ENCODE data around the gene RBMS1.
"Not testable (repeated sequence)": the region's sequence is repeated elsewhere in the genome, so short reads cannot be mapped to it uniquely, and the experiment has no call there.

The RBMS1 gene

DNA sequence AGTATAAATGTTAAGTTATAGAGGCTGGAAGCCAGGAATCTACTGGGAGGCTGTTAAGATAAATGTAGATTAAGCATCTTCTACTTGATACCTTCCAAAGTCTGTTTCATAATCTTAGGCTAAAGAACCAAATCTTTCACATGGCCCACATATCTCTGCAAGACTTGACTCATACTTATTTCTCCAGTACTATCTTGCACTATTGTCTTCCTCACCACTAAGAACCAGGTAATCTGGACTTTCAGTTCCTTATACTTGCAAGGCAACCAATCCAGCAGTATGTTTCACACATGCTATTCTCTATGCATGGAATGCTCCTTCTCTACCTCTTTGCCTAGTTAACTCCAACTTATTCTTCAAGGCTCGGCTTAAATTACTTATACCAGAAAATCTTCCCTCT lies 62.2 kb downstream of the RBMS1 start:
- no peak for DNase-seq

GRCh38 chr2:160430001-160430344 lies 63.6 kb downstream of the RBMS1 start:
- DNase-seq, result no peak

DNA sequence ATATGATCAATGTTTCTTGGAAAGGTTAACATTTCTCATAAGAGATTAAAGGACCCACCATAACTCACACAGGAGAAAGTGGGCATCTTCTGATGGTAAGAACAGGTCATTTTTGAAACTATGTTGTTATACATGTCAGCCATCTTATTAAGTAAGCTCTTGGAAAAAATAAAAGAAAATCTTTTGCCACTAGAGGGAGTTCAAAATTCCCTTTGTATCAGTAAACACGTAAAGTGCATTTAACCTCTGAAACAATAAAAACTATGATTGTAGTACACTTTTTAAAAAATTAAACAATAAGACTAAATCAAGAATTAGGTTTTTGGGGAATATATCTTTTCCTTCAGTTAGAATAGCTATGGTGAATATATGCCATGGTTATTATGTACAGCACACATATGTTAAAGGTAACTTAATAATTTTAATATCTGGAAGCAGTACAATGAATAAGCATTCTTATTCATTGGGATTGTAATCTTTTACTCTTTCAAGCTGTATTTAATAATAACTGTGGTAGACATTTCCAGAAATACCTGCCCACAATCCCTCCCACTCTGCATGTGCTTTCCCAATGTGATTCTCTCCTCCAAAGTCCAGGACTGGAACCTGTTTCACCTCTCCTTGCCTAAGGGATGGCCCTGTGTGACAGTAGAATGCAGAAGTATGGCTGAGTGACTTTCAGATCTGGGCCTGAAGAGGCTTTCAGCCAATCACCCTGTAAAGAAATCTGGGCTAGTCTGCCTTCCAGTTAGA lies 64.2 kb downstream of the RBMS1 start:
- DNase-seq, result no peak

DNA sequence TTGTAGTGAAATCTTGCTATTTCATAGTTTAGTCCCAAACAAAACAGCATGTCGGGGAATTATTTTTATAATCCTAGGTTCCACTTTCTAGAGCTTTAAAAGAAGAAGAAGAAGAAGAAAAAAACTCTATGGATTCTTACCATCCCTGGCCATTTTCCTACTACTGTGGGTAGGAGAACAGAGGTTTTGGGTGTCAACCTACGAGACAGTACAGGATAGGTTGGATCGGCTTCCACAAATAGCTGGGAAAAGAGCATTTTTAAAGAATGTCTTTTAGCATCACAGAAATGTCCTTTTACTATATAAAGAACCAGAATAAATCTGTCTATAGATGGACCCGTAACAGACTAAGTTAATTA lies 65.2 kb downstream of the RBMS1 start:
- no peak for DNase-seq

- no peak for DNase-seq
These were observed 65.8 kb downstream of the RBMS1 start for GRCh38 chr2:160427629-160428404.

DNA sequence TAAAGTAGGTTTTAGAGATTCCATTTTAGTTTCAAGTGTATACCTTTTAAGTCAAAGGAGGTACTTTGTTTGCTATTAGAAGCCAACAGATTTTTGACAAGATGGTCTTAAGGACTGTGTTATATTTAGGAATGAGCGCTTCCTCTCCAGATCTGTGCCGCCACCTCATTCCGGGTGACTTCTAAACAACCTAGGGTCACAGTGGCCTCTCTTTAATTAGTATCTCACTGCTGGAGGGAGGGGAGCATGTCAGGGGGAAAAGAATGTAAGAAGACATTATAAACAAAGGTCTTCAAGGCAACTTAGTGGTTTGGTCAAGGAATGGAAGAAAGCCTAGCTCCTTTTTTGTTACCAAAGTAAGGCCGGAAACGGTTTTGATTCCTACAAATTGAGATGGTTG lies 67.0 kb downstream of the RBMS1 start:
- no peak for DNase-seq

GRCh38 chr2:160425434-160426151 lies 68.0 kb downstream of the RBMS1 start:
- DNase-seq, result no peak

DNA sequence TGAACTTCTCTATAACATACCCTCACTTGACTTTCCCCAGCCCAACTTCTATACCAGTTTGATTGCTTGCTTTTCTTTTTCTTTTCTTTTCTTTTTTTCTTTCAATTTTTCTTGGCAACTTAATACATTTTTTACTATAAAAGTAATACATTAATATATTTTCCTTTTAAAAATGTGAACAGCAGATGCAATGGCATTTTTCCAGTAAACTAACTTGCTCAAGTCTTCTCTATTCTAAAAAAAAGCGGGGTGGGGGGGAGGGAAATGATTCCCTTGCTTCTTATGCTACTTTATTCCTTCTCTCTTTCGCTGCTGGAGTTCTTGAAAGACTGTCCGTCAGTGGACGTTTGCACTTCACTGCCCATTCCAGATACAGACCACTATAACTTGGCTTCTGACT lies 70.5 kb downstream of the RBMS1 start:
- DNase-seq, result no peak

GRCh38 chr2:160421646-160422501 lies 71.7 kb downstream of the RBMS1 start:
- DNase-seq, result not testable (repeated sequence)

GRCh38 chr2:160420711-160421110 lies 72.9 kb downstream of the RBMS1 start:
- no peak for DNase-seq

DNA sequence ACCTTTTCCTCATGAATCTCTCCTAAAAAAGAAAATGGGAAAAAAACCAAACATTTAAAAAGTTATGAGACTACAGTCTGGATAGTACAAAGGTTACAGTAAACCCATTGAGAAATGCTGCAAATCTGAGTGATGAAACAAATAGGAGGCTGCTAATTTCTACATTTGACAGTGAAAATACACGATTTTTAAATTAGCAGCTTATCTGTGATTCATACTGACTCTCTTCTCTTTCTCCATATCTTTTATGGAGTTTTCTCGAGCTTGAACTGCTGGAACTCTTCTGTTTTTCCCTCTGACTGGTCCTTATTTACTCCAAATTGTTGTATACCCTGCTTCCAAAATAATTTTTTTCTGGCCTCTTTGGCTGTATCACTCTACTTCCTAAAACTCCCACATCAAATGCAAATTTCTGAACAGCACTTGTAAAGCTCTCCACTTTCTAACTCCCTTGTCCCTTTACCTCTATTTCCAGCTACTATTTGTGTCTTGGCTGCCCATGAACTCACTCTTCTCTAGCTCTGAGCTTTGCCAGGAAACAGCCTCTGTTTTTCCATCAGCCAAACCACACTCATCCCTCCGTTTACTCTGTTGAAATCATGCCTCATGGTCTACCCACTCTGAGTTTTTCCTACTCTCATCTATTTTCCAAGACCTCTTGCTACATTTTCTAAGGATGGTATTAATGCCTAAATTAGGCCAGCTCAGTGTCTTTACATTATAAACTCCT lies 73.7 kb downstream of the RBMS1 start:
- DNase-seq, result no peak

- DNase-seq, result no peak
These were observed 74.8 kb downstream of the RBMS1 start for GRCh38 chr2:160418853-160419252.

- DNase-seq, result no peak
These were observed 75.2 kb downstream of the RBMS1 start for GRCh38 chr2:160418398-160418765.

- no peak for DNase-seq
These were observed 75.7 kb downstream of the RBMS1 start for GRCh38 chr2:160417745-160418397.

DNA sequence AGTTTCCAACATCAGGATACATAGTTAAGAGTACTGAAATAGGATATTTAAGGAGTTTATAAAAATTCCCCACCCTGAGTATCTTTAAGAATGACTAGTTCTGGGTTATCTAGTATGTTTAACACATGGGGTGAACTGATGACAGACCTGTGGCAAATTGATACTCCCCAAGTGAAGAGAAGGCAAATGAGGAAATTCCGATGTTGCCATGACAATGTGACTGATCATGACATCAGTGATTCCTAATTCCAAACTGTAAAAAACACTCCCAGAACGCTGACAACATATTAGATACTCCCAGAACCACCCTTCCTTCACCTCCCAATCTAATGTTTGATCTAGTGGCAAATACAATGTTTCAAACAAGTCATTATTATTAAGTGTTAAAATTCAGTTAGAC lies 77.6 kb downstream of the RBMS1 start:
- DNase-seq, result no peak

DNA sequence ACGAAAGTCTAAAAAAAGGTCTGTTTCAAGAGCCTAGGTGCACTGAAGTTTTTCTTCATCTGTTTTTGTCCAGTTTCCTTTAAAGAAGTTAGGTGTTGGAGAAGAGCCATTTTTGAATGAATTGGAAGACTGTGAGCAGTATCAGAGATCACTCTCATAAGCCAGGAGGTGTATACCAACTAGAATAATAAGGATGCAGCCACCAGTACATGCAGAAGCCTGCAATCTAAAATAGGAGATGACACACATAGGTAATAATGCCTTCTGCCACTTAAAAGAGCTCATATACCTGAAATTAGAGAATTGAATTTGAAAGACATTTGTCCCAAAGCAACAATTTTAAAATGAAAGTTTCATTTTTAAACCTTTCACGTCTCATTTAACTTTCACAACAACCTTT lies 81.7 kb downstream of the RBMS1 start:
- no peak for DNase-seq

DNA sequence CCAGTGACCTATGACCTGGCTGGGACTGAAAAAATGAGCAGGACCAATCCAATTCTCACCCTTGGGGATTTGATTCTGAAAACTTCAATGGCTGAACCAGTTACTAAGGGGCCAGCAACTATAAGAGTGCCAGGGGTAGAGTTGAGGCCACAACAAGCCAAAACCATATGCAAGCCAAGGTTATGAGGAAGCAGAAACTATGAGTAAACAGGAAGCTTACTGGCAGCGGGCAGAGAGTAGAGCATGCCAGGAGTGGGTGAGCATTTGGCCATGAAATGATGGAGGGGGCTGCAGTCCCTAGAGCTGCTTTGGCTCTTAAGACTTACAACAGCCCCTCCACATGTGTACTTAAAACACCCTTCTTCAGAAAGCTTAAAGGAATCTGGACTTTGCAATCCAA lies 82.4 kb downstream of the RBMS1 start:
- no peak for DNase-seq

- DNase-seq, result no peak
These were observed 84.1 kb downstream of the RBMS1 start for GRCh38 chr2:160409480-160409879.

DNA sequence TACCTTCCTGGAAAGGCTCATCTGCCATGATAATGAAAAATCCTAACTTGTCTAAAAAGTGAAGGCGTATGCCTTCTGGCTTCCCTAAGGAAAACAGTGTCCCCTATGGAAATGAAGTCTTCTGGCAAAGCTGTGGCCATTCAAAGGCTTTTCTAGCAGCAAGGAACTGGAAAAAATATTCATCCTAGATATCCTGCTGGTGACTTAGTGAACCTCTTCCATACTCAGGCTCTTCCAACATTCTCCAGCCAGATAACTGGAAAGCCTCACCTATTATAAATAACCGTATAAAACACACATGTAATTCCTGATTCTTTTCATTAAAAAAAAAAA lies 84.7 kb downstream of the RBMS1 start:
- no peak for DNase-seq

DNA sequence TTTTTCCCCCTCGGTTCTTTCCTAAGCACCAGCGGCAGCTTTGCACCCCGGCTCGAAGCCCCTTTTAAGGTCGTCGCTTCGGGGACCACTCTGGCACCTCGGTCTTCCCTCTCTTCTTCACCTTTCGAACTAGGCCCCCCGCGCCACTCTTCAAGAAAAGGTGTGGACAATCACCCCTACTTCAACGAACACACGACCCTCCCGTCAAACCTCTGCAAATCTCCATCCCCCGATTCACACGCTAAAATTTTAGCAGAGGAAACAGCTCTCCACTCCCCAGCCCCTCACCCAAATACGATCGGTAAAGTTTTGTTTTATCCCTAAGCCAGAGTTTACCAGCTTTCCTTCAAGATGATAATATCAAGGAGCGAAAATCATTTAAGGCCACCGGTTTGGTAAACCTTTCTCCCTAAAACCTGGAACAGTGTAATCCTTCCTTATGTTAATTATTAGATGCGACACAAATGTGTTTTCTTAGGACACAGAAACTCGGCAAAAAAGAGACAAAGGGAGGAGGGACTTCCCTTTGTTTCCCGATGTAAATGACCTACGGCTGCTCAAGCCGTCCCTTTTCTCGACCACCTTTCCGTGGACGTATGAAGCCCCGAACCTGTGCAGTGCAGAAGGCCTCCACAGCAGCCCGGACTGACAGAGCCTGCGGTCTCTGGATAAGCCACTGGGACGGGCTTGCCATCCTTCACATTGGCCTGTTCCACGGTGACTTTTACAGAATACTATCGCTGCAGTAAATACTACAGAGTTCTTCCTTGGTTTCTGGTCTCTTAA lies 85.2 kb downstream of the RBMS1 start:
- no peak for DNase-seq

All from stimulated activated CD4-positive, alpha-beta T cell treated with anti-CD3 and anti-CD28 coated beads, Interleukin-12 subunit alpha, Interleukin-12 subunit beta, amount 100 ng/mL, for 4 hours (primary cell).